GM06990 (cell line): ENCODE data around the gene CEP112.
A peak's percentile ranks its signal among the peaks of the same experiment; 100 is the strongest.

Experiments
- DNase-seq: peaks from one replicate; pipeline ENCODE4 v3.0.0-alpha.2; 2011; ENCODE audit not compliant: insufficient read length; ENCODE audit errors: extremely low read depth
- H3K27me3 ChIP-seq: replicated peaks from 2 replicates; pipeline ENCODE4 v1.6.0; 2011; ENCODE audit warnings: low read length; ENCODE audit not compliant: control insufficient read depth, insufficient read depth
- H3K36me3 ChIP-seq: 2 replicates; pipeline ENCODE4 v1.5.1; 2011; ENCODE audit warnings: low read length; ENCODE audit not compliant: control insufficient read depth, insufficient read depth
- H3K4me3 ChIP-seq: replicated peaks from 2 replicates; pipeline ENCODE4 v1.5.1; 2011; ENCODE audit warnings: low read depth, mild to moderate bottlenecking, control low read depth, low read length
- TF ChIP-seq, protein P1 (sequence below): IDR thresholded peaks from 2 replicates; pipeline ENCODE4 v1.5.1; 2011; ENCODE audit warnings: low read length, control low read depth, mild to moderate bottlenecking, inconsistent platforms; ENCODE audit not compliant: insufficient read depth, poor library complexity, severe bottlenecking

The CEP112 gene

DNA sequence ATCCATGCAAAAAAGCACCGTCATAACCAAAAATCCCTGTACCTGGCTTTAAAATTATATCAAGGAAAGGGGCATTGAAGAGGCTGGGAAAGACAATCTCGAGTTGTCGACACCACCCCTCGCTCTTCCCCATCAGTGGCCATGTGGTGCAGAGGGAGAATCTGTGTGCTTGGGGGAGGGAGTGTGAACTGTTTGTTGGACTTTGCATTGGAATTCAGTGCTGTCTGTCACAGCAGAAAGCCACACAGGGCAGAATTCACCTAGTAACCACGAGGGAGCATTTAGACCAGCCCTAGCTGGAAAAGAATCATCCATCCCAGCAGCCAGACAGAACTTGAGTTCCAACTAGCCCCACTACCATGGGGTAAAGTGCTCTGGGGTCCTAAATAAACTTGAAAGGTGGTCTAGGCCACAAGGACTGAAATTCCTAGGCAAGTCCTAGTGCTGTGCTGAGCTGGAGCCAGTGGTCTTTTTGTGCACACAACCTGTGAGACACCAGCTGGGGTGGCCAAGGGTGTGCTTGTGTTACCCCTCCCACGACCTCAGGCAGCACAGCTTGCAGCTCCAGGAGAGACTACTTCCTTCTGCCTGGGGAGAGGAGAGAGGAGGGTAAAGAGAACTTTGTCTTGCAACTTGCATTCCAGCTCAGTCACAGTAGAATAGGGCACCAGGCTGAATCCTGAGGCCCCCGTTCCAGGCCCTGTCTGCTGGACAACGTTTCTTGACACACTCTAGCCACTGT lies 11.5 kb upstream of the CEP112 start:
- no peak for DNase-seq

DNA sequence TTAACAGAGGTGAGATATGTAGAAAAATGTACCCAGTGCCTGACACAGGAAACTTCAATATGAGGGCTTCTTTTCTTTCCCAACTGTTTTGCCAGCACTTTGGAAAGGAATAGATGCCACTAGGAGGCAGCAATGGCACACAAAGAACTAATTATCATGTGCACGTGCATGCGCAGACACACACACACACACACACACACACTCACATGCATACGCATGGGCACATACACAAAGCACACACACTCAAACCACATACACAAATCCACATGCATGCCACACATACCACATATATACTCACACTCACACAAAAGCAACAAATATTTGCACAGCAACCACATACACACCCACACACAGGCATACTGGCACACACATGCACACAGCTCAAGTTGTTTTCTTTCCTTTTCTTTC lies 8.8 kb upstream of the CEP112 start:
- Histone ChIP-seq H3K4me3 (no peak overlapping the region), H3K27me3 (no peaks in the 10 kb centered on the region; the same call in none of the 2 replicates), H3K36me3 (no peaks in the 10 kb centered on the region)
- DNase-seq: no peak
- TF ChIP-seq, protein P1, sequence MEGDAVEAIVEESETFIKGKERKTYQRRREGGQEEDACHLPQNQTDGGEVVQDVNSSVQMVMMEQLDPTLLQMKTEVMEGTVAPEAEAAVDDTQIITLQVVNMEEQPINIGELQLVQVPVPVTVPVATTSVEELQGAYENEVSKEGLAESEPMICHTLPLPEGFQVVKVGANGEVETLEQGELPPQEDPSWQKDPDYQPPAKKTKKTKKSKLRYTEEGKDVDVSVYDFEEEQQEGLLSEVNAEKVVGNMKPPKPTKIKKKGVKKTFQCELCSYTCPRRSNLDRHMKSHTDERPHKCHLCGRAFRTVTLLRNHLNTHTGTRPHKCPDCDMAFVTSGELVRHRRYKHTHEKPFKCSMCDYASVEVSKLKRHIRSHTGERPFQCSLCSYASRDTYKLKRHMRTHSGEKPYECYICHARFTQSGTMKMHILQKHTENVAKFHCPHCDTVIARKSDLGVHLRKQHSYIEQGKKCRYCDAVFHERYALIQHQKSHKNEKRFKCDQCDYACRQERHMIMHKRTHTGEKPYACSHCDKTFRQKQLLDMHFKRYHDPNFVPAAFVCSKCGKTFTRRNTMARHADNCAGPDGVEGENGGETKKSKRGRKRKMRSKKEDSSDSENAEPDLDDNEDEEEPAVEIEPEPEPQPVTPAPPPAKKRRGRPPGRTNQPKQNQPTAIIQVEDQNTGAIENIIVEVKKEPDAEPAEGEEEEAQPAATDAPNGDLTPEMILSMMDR: peak; percentile 54

More for the DNA sequence above, 11.5 kb upstream of the CEP112 start:
- H3K4me3 ChIP-seq: no peak overlapping the region
- no peaks in the 10 kb centered on the region for H3K36me3 ChIP-seq
- H3K27me3 ChIP-seq: no peaks in the 10 kb centered on the region; the same call in 1 of the 2 replicates
- TF ChIP-seq, protein P1: no peak

GRCh38 chr17:66198242-66198641 lies 6.3 kb upstream of the CEP112 start:
- TF ChIP-seq, protein P1: no peak
- Histone ChIP-seq H3K36me3 (no peaks in the 10 kb centered on the region), H3K4me3 (no peak overlapping the region), H3K27me3 (no peaks in the 10 kb centered on the region; the same call in none of the 2 replicates)
- DNase-seq: no peak

- TF ChIP-seq, protein P1: no peak
- H3K27me3 ChIP-seq: no peaks in the 10 kb centered on the region
Measured at GRCh38 chr17:66192378-66192687, 400 bp upstream of the CEP112 start.

DNA sequence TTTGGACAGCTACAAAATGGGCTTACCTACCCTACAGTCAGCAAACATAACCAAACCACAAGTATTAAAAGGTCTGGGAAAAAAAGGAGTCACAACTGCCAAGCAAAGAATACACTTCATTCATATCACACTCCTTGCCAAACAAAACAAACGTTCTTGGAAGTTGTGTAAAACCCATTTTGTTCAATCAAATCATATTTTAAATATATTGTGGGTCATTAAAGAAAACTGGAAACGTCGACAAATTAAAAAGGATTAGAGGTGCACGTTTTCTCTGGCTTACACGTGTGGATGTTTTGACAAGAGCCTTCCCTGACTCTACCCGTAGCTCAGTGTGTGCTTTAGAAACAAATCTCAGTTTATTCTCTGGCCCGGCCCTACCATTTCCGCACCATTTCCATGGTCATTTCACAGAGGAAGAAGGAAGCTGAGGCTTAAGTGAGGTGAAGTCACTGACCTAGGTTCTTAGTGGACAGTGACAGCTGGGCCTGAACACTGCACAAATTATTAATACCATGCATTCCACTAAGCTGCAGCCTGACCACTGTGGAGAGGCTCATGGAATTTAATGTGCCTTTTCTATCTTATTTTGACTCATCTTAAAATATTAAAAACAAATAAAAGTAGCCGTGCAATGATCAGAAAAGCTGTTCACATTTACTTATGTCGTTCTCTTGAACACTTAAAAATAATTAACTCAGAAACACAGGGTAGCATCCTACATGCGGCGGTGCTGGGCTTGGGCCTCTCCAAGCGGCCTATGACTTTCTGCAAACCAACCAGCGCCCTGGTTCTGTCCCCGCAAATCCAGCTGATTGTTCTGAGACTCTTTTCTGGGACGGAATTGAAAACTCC lies 968 bp downstream of the CEP112 start:
- H3K27me3 ChIP-seq: no peaks in the 10 kb centered on the region
- TF ChIP-seq, protein P1: no peak
- peak overlapping the region; percentile 55 for H3K4me3 ChIP-seq
- H3K36me3 ChIP-seq: no peaks in the 10 kb centered on the region
- DNase-seq: no peak

More at GRCh38 chr17:66192378-66192687, 400 bp upstream of the CEP112 start:
- no peak overlapping the region; the same call in 1 of the 2 replicates for H3K4me3 ChIP-seq
- H3K36me3 ChIP-seq: no peaks in the 10 kb centered on the region
- no peak for DNase-seq
